Testis (tissue), 2 donors: ENCODE data around the gene GMPS.

Source experiments
- POLR2A ChIP-seq: fragments of 450-650 bp; IDR thresholded peaks from one replicate; pipeline ENCODE4 v1.6.1; 2017; ENCODE audit warnings: antibody characterized with exemption, mild to moderate bottlenecking, moderate library complexity
- TF ChIP-seq, protein P1 (sequence below), 3 experiments: fragments of 450-650 bp in 2 of 3; fragments of 200-600 bp in 1 of 3; sonication (generic) in 1 of 3; IDR thresholded peaks; one replicate each; pipeline ENCODE4 v1.5.1; 2016 to 2019; ENCODE audit warnings: antibody characterized with exemption in 3 of 3, mild to moderate bottlenecking in 2 of 3, moderate library complexity in 1 of 3

DNA sequence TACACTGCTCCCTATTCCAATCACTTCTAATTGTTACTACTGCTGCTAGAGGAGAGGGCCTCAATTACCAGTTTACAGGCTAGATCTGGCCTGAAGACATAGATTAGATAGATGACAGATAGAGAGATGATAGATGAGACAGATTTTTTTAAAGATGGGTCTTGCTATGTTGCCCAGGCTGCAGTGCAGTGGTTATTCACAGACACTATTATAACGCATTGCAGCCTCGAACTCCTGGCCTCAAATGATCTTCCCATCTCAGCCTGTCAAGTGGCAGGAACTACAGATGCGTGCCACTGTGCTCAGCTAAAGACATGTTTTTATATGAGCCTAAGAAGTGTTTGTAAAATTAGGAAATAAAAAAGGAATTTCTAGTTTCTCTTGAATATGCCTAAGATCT lies 22.5 kb upstream of the GMPS start:
- TF ChIP-seq, protein P1, sequence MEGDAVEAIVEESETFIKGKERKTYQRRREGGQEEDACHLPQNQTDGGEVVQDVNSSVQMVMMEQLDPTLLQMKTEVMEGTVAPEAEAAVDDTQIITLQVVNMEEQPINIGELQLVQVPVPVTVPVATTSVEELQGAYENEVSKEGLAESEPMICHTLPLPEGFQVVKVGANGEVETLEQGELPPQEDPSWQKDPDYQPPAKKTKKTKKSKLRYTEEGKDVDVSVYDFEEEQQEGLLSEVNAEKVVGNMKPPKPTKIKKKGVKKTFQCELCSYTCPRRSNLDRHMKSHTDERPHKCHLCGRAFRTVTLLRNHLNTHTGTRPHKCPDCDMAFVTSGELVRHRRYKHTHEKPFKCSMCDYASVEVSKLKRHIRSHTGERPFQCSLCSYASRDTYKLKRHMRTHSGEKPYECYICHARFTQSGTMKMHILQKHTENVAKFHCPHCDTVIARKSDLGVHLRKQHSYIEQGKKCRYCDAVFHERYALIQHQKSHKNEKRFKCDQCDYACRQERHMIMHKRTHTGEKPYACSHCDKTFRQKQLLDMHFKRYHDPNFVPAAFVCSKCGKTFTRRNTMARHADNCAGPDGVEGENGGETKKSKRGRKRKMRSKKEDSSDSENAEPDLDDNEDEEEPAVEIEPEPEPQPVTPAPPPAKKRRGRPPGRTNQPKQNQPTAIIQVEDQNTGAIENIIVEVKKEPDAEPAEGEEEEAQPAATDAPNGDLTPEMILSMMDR (IDR thresholded peaks at IDR 0.05) = no peak
- no peak for TF ChIP-seq POLR2A
